ENCODE measurements around the gene CNP.
"Not testable (repeated sequence)": the region's sequence is repeated elsewhere in the genome, so short reads cannot be mapped to it uniquely, and the experiment has no call there.

CNP gene

DNA sequence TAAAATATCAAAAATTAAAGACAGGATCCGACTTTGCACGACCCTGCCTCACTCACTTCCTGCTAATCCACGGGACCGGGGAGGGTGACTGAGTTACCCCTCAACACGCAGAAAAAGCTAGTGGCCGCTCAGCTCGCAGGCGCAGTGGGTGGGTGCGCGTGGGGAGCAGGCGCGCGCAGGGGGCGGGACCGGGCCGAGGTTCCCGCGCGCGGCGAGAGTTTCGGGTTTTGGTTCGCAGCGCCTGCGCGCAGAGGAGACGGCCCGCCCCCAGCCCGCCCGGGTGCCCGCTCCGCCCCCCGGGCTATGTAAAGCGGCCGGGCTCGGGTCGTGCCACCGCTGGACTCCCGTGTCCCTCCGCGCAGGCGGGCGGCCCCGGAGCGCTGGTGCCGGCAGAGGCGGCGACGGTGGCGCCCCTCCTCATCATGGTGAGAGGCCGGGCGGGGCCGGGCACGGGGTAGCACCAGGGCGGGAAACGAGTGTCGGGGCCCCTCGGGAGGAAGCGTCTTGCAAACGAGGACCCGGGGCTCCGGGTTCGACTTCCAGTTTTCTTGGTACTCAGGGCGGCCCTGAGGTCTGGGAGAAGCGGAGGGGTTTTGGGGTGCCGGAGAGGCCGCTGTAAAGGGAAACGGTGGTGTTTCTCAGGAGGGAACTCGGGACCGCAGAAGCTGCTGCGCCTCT is at the start of gene CNP:
CNP (plus strand) TSS at position 333 of the 678 bp plus-strand sequence; CDS start at position 423, 90 bp downstream.
- no peak for DNase-seq

DNA sequence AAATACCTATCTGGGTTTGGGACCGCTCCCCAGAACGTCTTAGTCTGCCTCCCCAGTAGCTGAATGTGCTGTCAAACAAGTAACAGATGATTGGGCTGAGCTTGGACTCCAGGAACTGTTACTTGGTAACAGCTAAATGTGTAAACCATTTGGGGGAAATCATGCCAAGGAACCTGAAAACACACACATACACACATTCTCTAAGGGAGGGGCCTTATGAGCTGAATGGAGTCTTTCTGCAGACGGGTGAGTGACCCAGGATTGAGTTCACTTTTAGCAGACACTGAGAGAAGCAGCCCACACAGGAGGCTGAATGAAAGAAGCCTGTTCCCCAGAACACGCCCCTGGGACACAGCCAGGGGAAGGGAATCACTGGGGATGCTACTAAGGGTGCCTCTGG is 49.4 kb upstream of the CNP start:
- no peak for DNase-seq

DNA sequence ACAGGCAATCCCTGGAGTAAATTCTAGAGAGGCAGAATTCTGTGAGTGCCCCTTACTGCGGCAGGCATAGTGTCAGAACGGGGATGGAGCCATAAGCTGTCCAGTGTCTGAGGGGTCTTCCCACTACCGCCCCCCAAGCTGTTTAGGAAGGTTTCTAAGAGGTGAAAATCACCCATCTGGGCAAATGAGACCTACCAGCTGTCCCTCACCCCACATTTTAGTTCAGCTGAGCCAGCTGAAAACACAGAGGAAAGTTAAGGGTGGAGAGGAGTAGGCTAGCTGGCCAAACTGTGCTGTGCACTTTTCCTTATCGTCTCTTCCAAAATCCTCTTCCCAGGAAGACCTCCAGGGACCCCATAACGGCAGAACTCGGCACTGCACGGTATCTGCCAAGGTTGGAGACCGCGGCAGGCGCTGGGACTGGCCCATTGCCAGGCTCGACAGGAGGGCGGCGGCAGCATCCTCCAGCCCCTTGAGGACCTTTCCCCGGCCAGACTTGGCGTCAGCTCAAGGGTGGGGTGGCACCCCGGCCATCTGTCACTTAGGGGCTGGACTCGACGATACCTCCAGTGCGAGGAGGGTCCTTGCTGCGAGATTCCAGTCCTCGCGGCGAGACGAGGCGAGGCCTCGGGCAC is 48.8 kb upstream of the CNP start:
- DNase-seq = no peak

DNA sequence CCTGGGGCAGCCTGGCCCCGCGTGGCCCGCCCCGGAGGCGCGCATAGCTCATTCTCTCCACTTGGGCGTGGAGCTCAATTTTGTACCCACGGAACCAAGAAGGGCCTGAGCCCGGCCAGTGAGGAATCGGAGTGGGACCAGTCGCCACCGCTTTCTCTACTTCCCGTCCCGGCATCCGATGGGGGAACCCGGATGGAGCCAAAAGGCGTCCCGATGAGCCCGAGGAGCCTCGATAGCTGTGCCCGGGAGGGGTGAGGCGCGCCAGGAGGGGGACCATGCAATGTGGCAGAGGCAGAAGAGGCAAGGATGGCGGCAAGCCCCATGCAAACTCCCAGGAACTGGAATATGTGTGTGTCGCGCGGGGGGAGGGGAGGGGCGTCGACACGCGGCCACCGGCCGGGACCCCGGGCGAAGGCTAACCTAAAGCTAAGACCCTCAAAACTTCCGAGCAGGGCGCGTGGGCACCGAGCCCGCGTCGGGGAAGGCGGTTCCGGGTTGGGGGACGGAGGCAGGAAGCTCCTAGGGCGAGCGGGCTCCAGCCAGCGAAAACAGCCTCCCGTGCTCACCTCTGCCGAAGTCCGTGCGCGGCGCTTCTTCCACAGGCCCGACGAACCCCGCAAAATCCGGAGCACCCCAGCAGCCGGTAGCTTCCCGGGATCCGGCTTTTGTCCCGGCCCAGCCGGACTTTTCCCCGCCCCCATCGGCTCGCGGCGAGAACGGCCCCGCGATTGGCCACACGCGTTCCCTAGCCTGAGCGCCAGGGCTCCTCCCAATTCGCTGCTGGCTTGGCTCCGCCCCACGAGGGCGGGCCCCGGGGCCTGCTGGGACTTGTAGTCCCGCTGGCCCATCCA is 48.1 kb upstream of the CNP start, which contains the start of gene ACLY:
ACLY (minus strand) TSS at position 638 of the 851 bp plus-strand sequence. CDS start 5,078 bp downstream, outside the sequence.
- peak; percentile 32 for DNase-seq

DNA sequence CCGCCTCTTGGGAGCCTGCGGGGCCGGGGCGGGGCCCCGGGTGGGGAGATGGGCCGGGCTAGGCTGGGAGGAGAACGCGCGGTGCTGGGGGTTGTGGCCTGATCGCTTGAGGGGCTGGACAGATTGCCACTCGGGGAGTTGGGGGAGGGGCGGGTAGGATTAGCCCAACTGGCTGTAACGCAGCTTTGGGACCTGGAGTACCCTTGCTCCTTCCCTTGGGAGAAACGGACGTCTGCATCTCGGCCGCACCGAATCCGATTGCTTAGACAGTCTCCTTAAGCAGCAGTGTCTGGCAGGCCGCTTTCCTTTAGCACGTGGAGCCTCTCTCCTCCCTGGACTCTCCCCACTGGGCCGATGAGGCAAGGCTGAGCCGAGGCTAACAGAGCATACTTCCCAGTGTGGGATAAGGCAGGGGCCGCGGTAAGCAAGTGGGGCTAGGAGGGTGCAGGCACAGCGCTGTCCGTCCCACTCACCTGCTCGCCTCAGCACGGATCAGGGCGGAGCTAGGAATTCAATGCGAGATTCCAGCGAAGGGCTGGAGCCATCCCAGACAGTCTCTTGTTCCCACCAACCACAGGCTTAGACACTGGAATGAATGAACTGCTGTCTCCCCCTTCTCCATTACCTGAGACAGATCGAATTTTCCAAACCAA is 47.3 kb upstream of the CNP start:
- no peak for DNase-seq

DNA sequence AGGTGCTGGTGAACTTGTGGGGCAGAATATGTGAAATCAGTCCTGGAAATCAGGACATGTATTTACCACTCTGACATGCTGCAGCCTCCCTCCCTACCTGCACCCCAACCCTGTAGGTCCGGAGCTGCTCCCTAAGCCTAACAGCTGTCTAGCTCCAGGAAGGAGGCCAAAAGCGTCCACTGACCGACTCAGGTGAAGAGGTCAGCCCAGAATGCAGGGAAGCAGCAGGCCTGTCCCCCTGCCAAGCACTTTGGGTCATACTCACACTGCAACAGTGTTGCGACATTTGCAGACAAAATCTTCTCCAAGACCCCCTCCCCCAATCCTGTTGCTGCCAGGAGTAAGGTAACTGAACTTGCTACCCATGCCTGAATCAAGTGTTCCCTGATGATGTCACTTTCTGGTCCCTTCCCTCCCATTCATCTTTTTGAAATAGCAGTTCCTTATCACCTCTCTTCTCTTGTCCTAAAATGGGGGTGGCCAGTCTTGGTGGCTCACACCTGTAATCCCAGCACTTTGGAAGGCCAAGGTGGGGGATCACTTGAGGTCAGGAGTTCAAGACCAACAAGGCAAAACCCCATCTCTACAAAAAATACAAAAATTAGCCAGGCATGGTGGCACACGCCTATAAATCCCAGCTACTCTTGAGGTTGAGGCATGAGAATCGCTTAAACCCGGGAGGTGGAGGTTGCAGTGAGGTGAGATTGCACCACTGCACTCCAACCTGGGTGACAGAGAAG is 46.6 kb upstream of the CNP start:
- DNase-seq = no peak

DNA sequence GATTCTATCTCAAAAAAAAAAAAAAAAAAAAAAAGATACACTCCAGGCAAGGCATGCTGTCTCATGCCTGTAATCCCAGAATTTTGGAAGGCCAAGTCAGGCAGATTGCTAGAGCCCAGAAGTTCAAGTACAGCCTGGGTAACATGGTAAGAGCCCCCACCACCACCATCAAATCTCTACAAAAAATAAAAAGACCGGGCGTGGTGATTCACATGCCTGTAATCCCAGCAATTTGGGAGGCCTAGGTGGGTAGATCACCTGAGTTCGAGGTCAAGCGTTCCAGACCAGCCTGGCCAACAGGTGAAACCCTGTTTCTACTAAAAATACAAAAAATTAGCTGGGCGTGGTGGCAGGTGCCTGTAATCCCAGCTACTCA is 46.0 kb upstream of the CNP start:
- DNase-seq = no peak

DNA sequence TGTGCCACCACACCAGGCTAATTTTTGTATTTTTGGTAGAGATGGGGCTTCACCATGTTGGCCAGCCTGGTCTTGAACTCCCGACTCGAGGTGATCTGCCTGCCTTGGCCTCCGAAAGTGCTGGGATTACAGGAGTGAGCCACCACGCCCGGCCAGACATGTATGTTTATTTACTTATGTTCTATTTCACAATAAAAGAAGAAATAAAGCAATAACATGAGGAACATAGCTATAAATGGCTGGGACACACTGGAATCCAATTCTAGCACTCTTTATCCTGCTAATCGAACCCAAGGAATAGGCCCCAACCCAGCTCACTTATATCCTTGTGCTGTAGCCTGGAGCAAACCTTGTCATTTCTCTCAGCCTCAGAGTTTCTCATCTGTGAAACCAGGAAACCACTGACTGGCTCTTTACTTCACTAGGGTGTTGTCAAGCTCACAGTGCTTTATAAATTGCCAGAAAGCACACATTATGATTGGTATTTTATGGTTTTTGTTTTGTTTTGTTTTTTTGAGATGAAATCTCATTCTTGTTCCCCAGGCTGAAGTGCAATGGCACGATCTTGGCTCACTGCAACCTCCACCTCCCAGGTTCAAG is 40.5 kb upstream of the CNP start:
- no peak for DNase-seq

DNA sequence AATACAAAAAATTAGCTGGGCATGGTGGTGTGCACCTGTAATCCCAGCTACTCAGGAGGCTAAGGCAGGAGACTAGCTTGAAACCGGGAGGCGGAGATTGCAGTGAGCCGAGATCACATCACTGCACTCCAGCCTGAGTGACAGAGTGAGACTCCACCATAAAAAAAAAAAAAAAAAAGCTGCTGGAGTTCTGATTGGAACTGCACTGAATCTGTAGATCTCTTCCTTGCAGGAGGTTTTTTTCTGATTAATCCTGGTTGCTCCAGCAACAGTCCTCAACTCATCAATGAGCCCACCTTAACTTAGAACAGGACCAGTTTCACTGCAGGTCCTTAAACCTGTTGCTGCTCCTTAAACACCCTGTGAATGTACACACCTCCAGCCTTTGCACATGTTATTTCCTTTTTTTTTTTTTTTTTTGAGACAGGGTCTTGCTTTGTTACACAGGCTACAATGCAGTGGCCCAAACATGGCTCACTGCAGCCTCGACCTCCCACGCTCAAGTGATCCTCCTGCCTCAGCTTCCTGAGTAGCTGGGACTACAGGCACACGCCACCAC is 37.8 kb upstream of the CNP start:
- no peak for DNase-seq

DNA sequence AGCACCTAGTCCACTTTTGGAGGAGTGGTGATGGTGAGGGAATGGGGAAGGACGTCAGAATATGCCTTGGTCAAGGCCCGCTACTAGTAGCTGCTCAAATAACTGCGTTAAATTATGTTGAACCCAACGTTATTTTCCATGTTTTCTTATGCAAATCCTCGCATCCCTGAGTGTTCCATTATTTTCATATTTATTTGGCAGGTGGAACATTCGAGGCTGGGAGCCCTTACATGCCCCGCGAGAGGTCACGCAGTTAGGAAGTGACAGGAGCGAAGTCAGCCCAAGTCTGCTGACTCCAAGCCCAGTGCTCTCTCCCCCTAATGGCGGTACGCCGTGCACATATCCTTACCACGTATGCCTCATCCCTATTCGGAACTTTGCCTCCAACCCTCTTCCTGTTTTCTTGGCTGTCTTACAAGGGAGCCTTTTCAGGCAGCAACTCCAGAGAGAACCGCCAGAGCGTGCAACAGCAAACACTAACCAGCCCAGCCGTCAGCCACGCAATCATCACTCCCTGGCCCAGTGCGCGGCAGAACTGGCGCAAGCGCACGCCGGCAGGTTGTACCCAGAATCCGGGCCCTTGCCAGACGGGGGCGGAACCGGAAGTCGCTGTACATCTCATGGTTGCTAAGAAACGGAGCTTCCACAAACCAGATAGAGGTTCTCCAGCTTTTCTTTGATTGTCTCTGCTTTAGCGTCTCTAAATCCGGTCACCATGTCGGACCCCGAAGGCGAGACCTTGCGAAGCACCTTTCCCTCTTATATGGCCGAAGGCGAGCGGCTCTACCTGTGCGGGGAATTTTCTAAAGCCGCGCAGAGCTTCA is 36.4 kb upstream of the CNP start, which contains the start of gene ODAD4:
ODAD4 (plus strand) TSS at position 609 of the 824 bp plus-strand sequence; CDS start at position 716, 107 bp downstream.
- DNase-seq = no peak

DNA sequence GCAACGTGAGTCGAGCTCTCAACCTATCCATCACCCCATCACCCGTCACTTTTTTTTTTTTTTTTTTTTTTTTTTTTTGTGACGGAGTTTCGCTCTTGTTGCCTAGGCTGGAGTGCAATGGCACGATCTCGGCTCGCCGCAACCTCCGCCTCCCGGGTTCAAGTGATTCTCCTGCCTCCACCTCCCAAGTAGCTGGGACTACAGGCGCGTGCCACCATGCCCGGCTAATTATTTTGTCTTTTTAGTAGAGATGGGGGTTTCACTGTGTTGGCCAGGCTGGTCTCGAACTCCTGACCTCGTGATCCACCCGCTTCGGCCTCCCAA is 35.8 kb upstream of the CNP start:
- DNase-seq = not testable (repeated sequence)

DNA sequence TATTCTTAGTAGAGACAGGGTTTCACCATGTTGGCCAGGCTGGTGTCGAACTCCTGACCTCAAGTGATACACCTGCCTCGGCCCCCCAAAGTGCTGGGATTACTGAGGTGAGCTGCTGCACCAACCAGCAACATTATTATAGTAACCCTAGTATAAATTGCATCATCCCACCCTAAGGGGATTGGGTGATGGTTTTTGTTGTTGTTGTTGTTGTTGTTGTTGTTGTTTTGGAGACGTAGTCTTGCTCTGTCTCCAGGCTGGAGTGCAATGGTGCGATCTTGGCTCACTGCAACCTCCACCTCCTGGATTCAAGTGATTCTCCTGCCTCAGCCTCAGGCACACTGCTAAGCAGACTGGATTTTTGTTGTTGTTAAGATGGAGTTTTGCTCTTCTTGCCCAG is 34.9 kb upstream of the CNP start:
- not testable (repeated sequence) for DNase-seq

DNA sequence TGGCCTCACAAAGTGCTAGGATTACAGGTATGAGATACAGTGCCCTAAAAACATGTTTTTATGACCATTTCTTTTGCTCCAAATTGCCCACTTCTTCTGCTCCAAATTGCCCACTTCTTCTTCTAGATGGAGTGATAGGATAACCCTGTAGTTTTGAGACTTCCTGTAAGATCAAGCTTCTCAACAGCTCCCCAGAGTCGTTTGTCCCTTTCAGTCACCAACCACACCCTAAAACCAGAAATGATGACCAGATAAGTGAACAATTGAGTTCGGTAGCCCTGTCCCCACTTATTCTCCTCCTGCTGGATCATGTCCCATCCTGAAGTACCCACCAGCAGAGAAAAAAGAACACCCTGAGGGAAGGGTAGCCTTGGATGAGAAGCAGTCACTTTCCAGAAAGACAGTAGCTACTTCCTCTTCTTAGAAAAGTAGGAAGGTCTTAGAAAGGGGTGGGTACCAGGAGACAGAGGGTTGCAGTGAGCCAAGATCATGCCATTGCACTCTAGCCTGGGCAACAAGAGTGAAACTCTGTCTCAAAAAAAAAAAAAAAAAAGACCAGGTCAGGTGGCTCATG is 33.7 kb upstream of the CNP start:
- DNase-seq = no peak

DNA sequence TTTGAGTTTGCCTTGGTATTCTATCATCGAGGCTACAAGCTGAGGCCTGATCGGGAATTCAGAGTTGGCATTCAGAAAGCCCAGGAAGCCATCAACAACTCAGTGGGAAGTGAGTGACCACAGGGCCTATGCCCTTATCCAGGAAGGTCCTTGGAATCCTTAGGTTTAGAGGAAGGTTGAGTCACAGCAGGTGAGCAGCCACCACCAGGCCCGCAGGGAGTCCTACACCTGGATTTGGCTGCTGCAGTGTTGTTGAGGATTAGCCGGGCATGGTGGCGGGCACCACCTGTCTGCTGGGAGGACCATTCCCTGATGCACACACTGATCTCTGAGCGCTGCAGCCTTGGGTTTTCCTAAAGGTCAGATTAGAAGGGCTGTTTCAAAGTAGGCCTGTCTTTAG is 31.0 kb upstream of the CNP start:
- no peak for DNase-seq

DNA sequence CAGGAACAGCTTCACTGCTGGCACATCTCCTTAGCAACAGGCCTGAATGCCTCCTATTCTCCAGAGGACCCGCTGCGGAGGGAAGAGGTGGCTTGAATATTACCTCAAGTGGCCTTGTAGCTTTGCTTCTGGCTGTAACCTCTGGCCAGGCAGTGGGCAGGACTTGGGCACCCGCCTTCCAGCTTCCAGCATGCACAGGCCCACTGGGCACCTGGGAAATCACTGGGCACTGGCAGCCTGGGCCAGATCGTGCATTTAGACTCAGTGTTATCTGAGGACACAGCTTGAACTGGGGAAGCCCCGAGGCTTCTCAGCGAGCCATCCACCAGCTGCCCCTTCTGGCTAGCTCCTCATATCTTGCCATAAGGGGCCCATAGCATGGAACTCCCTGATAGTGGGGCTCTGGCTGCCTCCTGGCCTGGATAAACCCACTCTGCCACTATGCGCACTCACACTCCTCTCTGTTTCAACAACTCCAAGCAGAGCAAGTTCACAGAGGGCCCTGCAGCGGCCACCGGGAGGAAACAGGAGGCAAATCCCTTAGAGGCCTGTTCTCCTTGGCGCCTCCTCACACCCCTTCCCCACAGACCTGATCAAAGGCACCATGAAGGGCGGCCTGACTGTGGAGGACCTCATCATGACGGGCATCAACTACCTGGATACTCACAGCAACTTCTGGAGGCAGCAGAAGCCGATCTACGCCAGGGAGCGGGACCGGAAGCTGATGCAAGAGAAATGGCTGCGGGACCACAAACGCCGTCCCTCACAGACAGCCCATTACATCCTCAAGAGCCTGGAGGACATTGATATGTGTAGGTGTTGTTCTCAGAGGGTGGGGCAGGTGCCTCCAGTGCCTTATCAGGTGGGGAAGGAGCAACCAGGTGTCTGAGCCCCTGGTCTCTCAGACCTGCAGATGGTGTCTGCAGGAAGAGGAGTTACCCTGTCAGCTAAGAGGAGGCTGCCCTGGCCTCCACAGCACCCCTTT is 28.3 kb upstream of the CNP start:
- DNase-seq = no peak

DNA sequence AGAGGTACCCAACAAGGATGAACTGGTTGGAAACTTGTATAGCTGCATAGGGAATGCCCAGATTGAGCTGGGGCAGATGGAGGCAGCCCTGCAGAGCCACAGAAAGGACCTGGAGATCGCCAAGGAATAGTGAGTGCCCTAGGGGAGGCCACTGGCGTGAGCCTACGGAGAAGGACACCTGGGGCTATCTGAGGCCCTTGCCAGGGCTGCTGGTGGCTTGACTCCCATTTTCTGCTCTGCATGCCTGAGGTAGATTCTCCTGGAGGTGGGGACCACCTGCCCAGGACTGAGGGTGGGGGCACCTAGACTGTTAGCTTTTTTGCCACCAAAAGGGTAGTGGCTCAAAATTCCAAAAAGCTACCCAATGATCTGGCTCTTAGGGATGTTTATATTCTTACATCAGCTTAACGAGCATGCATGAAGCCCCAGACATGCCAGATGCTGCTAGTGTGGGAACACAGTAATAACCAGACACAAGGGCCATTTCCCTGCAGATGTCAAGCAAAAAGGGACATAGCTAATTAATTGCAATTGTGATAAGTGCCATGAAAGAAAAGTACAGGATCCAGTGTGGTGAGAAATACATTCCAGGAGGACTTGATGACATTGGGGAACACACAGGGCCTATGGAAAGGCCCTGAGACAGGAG is 27.4 kb upstream of the CNP start:
- no peak for DNase-seq

DNA sequence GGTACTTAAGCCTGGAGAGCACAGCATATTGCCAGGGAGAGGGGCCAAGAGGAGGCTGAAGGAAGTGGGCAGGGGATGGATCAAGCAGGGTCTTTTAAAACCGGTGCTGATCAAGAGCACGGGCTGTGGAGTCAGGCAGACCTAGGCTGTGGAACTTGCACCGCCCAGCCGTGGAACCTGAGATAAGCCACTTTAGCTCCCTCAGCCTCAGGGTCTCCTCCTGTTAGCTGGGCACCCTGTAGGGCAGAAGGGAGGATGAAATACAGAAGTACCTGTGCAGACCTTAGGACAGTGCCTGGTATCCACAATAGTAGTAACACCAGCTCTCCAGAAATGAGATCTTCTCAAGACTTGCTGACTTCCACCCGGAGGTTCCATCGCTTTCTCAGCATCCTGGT is 26.9 kb upstream of the CNP start:
- DNase-seq = no peak

DNA sequence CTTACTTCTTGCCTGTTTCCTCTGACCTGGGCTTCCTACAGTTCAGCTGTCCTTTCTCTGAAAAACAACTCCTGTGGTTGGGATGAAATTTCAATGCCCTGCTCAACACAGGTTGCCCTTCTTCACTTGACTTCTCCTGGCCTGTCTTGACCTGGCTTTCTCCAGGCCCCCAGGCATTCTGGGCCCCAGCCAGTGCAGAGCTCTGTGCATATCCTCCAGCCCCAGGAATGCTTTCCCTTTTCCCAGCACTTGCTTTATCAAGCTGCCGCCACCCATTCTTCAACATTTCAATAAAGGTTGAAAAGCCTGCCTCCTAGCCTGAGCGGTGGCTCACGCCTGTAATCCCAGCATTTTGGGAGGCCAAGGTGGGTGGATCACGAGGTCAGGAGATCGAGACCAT is 25.4 kb upstream of the CNP start:
- no peak for DNase-seq

Measured in cortex of kidney (tissue), 1 donor.